K562 (cell line): ENCODE results near the gene NOL12. TPM values are rescaled to one million over a fixed set of nuclear protein-coding genes. Genes with fewer than 3 reads are reported as not detected.

ENCODE experiments used
- ATAC-seq: fragments of 200-7000 bp; cut with Tn5 transposase; 3 replicates; pipeline ENCODE4 v1.9.1; 2020; ENCODE audit warnings: moderate library complexity
- BruUV-seq: library from RNA; stranded (reverse); fragments of 400-500 nt; replicated peaks from 2 replicates; lab custom pipeline; 2021; lab: Mats Ljungman, UMichigan
- CTCF ChIA-PET: fragments of 300-600 bp; formaldehyde crosslinking; extraction: SDS; loops from one replicate; lab custom pipeline; 2021; ENCODE audit warnings: low intra/inter-chr PET ratio; lab: Yijun Ruan, JAX
- POLR2A ChIA-PET: fragments of 300-600, 350-650 bp; sonication (Branson Sonifier 250); formaldehyde crosslinking; extraction: SDS; loops from one replicate; lab custom pipeline; 2021; ENCODE audit warnings: antibody characterized with exemption, inconsistent platforms; lab: Yijun Ruan, JAX
- DNase-seq, 4 experiments: peaks; one replicate each; pipeline versions ENCODE4 v3.0.0 to v3.0.0-alpha.2; 2011 to 2018; ENCODE audit warnings: low spot score in 3 of 4, mixed read lengths in 3 of 4; ENCODE audit errors: extremely low read depth in 1 of 4
- FAIRE-seq: peaks from 2 replicates; lab custom pipeline; 2011; peaks lifted over from hg19 to GRCh38; lab: Jason Lieb, UNC
- H2AFZ ChIP-seq: 2 replicates; pipeline ENCODE4 v1.6.0; 2011; ENCODE audit warnings: low read depth, low read length, control low read depth, inconsistent platforms
- H3K27ac ChIP-seq: fragments of 200-600 bp; 3 replicates; pipeline ENCODE4 v1.8.0; 2011; ENCODE audit warnings: low read depth, mild to moderate bottlenecking, control low read depth, inconsistent platforms, low read length, moderate library complexity, mixed read lengths; ENCODE audit errors: extremely low read depth
- H3K27me3 ChIP-seq, 2 experiments: fragments of 300-600 bp in 1 of 2; 2 replicates in 1 of 2; 3 replicates in 1 of 2; pipeline versions ENCODE4 v1.6.0 to v1.8.0; 2011; ENCODE audit warnings: inconsistent platforms in 2 of 2, low read length in 2 of 2, mild to moderate bottlenecking in 1 of 2, mixed read lengths in 1 of 2, moderate library complexity in 1 of 2; ENCODE audit not compliant: control insufficient read depth in 2 of 2, insufficient read depth in 2 of 2
- H3K36me3 ChIP-seq: fragments of 300-600 bp; 3 replicates; pipeline ENCODE4 v1.8.0; 2011; ENCODE audit warnings: mild to moderate bottlenecking, low read length, inconsistent platforms; ENCODE audit not compliant: control insufficient read depth, insufficient read depth
- H3K4me1 ChIP-seq, 2 experiments: fragments of 200-600 bp in 1 of 2; replicated peaks in 1 of 2; 2 replicates in 1 of 2; 3 replicates in 1 of 2; pipeline versions ENCODE4 v1.5.1 to v1.8.0; 2011; ENCODE audit warnings: inconsistent platforms in 2 of 2, low read length in 2 of 2, mild to moderate bottlenecking in 1 of 2, mixed read lengths in 1 of 2, moderate library complexity in 1 of 2; ENCODE audit not compliant: control insufficient read depth in 2 of 2, insufficient read depth in 2 of 2
- H3K4me2 ChIP-seq: 2 replicates; pipeline ENCODE4 v1.6.1; 2011; ENCODE audit warnings: low read length, control low read depth, inconsistent platforms, mixed read lengths; ENCODE audit not compliant: insufficient read depth
- H3K4me3 ChIP-seq: fragments of 200-600 bp; sonication (generic), shearing (Covaris generic); 2 replicates; pipeline ENCODE4 v1.5.1; 2016; ENCODE audit warnings: control low read depth, inconsistent platforms
- H3K79me2 ChIP-seq: fragments of 200-600 bp; 3 replicates; pipeline ENCODE4 v1.8.0; 2011; ENCODE audit warnings: low read length, inconsistent platforms; ENCODE audit not compliant: control insufficient read depth, insufficient read depth
- H3K9ac ChIP-seq, 2 experiments: 2 replicates each; pipeline versions ENCODE4 v1.6.0 to v1.6.1; 2011; ENCODE audit warnings: low read depth in 2 of 2, low read length in 2 of 2, control low read depth in 1 of 2, inconsistent platforms in 1 of 2, mild to moderate bottlenecking in 1 of 2, mixed read lengths in 1 of 2; ENCODE audit not compliant: insufficient read depth in 1 of 2
- H3K9me1 ChIP-seq: one replicate; pipeline ENCODE4 v1.6.0; 2011; ENCODE audit warnings: inconsistent platforms, mild to moderate bottlenecking, low read length, moderate library complexity; ENCODE audit not compliant: control insufficient read depth, insufficient read depth
- H3K9me3 ChIP-seq: replicated peaks from 2 replicates; pipeline ENCODE4 v1.5.1; 2011; ENCODE audit warnings: low read depth, low read length, inconsistent platforms; ENCODE audit not compliant: control insufficient read depth, insufficient read depth
- H4K20me1 ChIP-seq: replicated peaks from 2 replicates; pipeline ENCODE4 v1.6.1; 2011; ENCODE audit warnings: low read length, inconsistent platforms, mixed read lengths; ENCODE audit not compliant: control insufficient read depth, insufficient read depth
- BCOR ChIP-seq: fragments of 450-650 bp; IDR thresholded peaks from 2 replicates; pipeline ENCODE4 v1.6.1; 2016
- DNMT1 ChIP-seq: fragments of 450-650 bp; IDR thresholded peaks from 2 replicates; pipeline ENCODE4 v1.6.1; 2016; ENCODE audit warnings: antibody characterized with exemption, mild to moderate bottlenecking
- HEY1 ChIP-seq: fragments of 250-450 bp; sonication (Bioruptor Pico); IDR thresholded peaks from 2 replicates; pipeline ENCODE4 v1.5.0; 2020; ENCODE audit warnings: mild to moderate bottlenecking, moderate library complexity, borderline replicate concordance
- KDM1A ChIP-seq, 2 experiments: fragments of 450-650 bp; IDR thresholded peaks; 2 replicates each; pipeline ENCODE4 v1.6.1; 2016; ENCODE audit warnings: mild to moderate bottlenecking in 2 of 2
- RBM25 ChIP-seq: fragments of 200-400 bp; formaldehyde crosslinking; IDR thresholded peaks from 2 replicates; pipeline ENCODE4 v1.6.1; 2018; ENCODE audit warnings: low read length, low read depth, moderate library complexity; ENCODE audit not compliant: severe bottlenecking
- ZFP36 ChIP-seq: fragments of 150-350 bp; IDR thresholded peaks from 2 replicates; pipeline ENCODE4 v1.6.1; 2018; ENCODE audit warnings: low read length, low read depth; ENCODE audit not compliant: partially characterized antibody
- ZNF436 ChIP-seq: fragments of 250-450, 450-650 bp; sonication (Bioruptor Pico); formaldehyde crosslinking; IDR thresholded peaks from 2 replicates; pipeline ENCODE4 v1.7.0; 2020; ENCODE audit warnings: mild to moderate bottlenecking
- WGBS: fragments of 100-300 bp; shearing (Covaris generic); methylation state at CpG from one replicate; pipeline ENCODE4 v1.1.6; 2016; ENCODE audit warnings: low coverage, mixed read lengths; ENCODE audit not compliant: insufficient coverage; ENCODE audit errors: missing lambda C conversion rate; 5-methylcytosine and 5-hydroxymethylcytosine counted together
- in situ Hi-C: fragments of 300-500 bp; cut with MboI; formaldehyde crosslinking; loops from 4 replicates; pipeline ENCODE4 v1.15.0; 2018; ENCODE audit warnings: inconsistent platforms, mixed read lengths
- intact Hi-C: fragments of 100-400 bp; cut with micrococcal nuclease; formaldehyde crosslinking; loops from 2 replicates; pipeline ENCODE4 v1.14.2; 2022
- polyA plus RNA-seq, 8 experiments: library from polyadenylated mRNA; depleted of rRNA in 4 of 8; stranded (reverse) in 5 of 8; unstranded in 3 of 8; fragments of >200 nt; fragmentation: Nextera tagmentation in 2 of 8; fragmentation: Illumina TruSeq in 1 of 8; extraction: Ambion mirVana in 2 of 8; extraction: Trizol in 1 of 8; gene quantifications; 2 replicates each; pipeline versions ENCODE4 v1.2.1 to v1.2.3, GENCODE V29; 2011 to 2014; ENCODE audit warnings: inconsistent platforms in 1 of 8, missing spikeins in 1 of 8
- total RNA-seq, 7 experiments: library from RNA; depleted of rRNA in 6 of 7; stranded (reverse); fragments of >200 nt in 6 of 7; fragmentation: Illumina TruSeq in 2 of 7; extraction: Trizol in 2 of 7; gene quantifications; 2 replicates each; pipeline versions ENCODE4 v1.2.1 to v1.2.3, GENCODE V29; 2011 to 2021; ENCODE audit warnings: low replicate concordance in 1 of 7
- TF ChIP-seq, protein P1 (sequence below): fragments of 450-650 bp; IDR thresholded peaks from 2 replicates; pipeline ENCODE4 v1.6.1; 2016; ENCODE audit warnings: low read depth, mild to moderate bottlenecking, moderate library complexity

Gene NOL12
- total and polyA plus RNA-seq, 9 of the 15 experiments (the other 6 are each of a cell fraction or from before 2014, with no cell fraction given), result 2.8 to 40.9 (median 28.5) TPM

DNA sequence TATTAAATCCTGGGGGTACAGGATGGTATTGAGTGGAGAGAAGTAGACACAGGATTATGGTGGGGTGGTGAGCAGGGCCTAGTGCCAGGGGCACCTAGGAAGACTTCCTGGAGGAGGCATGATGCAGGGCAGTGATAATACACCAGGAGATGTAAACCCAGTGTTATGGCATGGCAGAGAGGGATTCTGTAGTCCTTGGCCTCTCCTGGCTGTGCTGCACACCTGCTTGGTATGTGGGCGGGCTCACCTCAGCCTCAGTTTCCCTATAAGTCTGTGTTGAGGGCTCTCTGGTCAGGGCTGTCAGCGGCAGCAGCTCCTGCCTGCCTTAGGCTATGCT is 25.5 kb upstream of the NOL12 start:
- ChIA-PET POLR2A (interaction anchor here (0.8 to 1.7 kb wide), 4 partner anchors 11 to 99 kb away, joined by 3 to 11 read pairs (median 7); partner anchors contain the start of gene LGALS1), CTCF (interaction anchor here (1.3 kb wide), 1 partner anchor 21 kb away, joined by 9 read pairs; no protein-coding TSS in a partner anchor)
- intact Hi-C loops, result loop anchor here (1.0 kb wide), 1 partner anchor 21 kb away; no protein-coding TSS in a partner anchor
- Histone ChIP-seq H2AFZ (no peak overlapping the region), H3K4me2 (peak overlapping the region; percentile 92), H3K4me1 (peaks cover 20 to 31% of the 10 kb centered on the region in 2 experiments), H3K9me3 (no peaks in the 10 kb centered on the region), H3K36me3 (peaks cover 46% of the 10 kb centered on the region; the same call in 2 of the 3 replicates), H3K27ac (peak overlapping the region; percentile 66; the same call in 2 of the 3 replicates), H3K9ac (peak overlapping the region; percentile 71 to 86; a peak in 3 of 4 replicates), H3K4me3 (peak overlapping the region; percentile 63), H3K9me1 (peaks cover 4% of the 10 kb centered on the region), H4K20me1 (peaks cover 17% of the 10 kb centered on the region), H3K79me2 (peaks cover 69% of the 10 kb centered on the region), H3K27me3 (no peaks in the 10 kb centered on the region)
- no TSS peak for BruUV-seq
- no peak for FAIRE-seq
- DNase-seq, result no peak
- TF ChIP-seq HEY1 (CRISPR knock-in tag) (no peak), KDM1A (IDR thresholded peaks at IDR 0.05) (peak in 1 of 2 experiments; percentile 32; a peak in 1 of 4 replicates), DNMT1 (no peak), ZNF436 (peak; percentile 77; the same call in 1 of the 2 replicates), ZFP36 (peak; percentile 96), BCOR (peak; percentile 81), RBM25 (peak; percentile 75)
- TF ChIP-seq, protein P1, sequence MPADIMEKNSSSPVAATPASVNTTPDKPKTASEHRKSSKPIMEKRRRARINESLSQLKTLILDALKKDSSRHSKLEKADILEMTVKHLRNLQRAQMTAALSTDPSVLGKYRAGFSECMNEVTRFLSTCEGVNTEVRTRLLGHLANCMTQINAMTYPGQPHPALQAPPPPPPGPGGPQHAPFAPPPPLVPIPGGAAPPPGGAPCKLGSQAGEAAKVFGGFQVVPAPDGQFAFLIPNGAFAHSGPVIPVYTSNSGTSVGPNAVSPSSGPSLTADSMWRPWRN, result no peak
- WGBS, result 57% methylated on average over 1 of the region's 2 CpGs
- ATAC-seq, result no peak
- in situ Hi-C loops, result no loop called here
